GM12878 (cell line): Measurements from ENCODE around the gene POU6F2. TPM values are rescaled to one million over a fixed set of nuclear protein-coding genes. Genes with fewer than 3 reads are reported as not detected.

ENCODE experiments used
- ATAC-seq: fragments of 200-7000 bp; cut with Tn5 transposase; 3 replicates; pipeline ENCODE4 v1.9.1; 2020; ENCODE audit warnings: mild to moderate bottlenecking, moderate library complexity
- BruUV-seq: library from RNA; stranded (reverse); fragments of 400-500 nt; replicated peaks from 2 replicates; lab custom pipeline; 2021; lab: Mats Ljungman, UMichigan
- CTCF ChIA-PET: fragments of 300-600 bp; sonication (Branson Sonifier 250); formaldehyde crosslinking; extraction: SDS; loops from one replicate; lab custom pipeline; 2021; ENCODE audit warnings: inconsistent platforms; lab: Yijun Ruan, JAX
- POLR2A ChIA-PET: fragments of 350-600 bp; formaldehyde crosslinking; extraction: SDS; loops from one replicate; lab custom pipeline; 2021; ENCODE audit warnings: inconsistent platforms; lab: Charles Lee
- RAD21 ChIA-PET: fragments of 300-600 bp; sonication (Branson Sonifier 250); formaldehyde crosslinking; loops from one replicate; lab custom pipeline; 2023; ENCODE audit warnings: antibody characterized with exemption; ENCODE audit not compliant: unreplicated experiment; lab: Charles Lee
- SMC1A ChIA-PET: fragments of 300-600 bp; sonication (Branson Sonifier 250); formaldehyde crosslinking; loops from one replicate; lab custom pipeline; 2023; ENCODE audit not compliant: unreplicated experiment, uncharacterized antibody; lab: Charles Lee
- DNase-seq: peaks from one replicate; pipeline ENCODE4 v3.0.0-alpha.2; 2011; ENCODE audit warnings: low read depth, low spot score
- FAIRE-seq: peaks from 3 replicates; lab custom pipeline; 2011; peaks lifted over from hg19 to GRCh38; lab: Jason Lieb, UNC
- H2AFZ ChIP-seq: 2 replicates; pipeline ENCODE4 v1.6.0; 2011; ENCODE audit warnings: low read depth, low read length, control low read depth; ENCODE audit not compliant: control insufficient read depth
- H3K27ac ChIP-seq: 2 replicates; pipeline ENCODE4 v1.5.1; 2011; ENCODE audit warnings: control low read depth; ENCODE audit not compliant: control insufficient read depth, insufficient read depth
- H3K27me3 ChIP-seq, 2 experiments: replicated peaks in 1 of 2; 2 replicates each; pipeline versions ENCODE4 v1.6.0 to v1.6.1; 2011; ENCODE audit warnings: low read length in 1 of 2; ENCODE audit not compliant: control insufficient read depth in 2 of 2, insufficient read depth in 2 of 2
- H3K36me3 ChIP-seq, 2 experiments: 2 replicates each; pipeline ENCODE4 v1.5.1; 2011; ENCODE audit warnings: low read length in 1 of 2; ENCODE audit not compliant: control insufficient read depth in 2 of 2, insufficient read depth in 2 of 2
- H3K4me1 ChIP-seq: 2 replicates; pipeline ENCODE4 v1.6.1; 2011; ENCODE audit warnings: mild to moderate bottlenecking, low read length, moderate library complexity, mixed read lengths; ENCODE audit not compliant: control insufficient read depth, insufficient read depth
- H3K4me2 ChIP-seq: 2 replicates; pipeline ENCODE4 v1.6.0; 2011; ENCODE audit warnings: control low read depth; ENCODE audit not compliant: control insufficient read depth, insufficient read depth
- H3K4me3 ChIP-seq: fragments of 200-600 bp; sonication (generic); 2 replicates; pipeline ENCODE4 v1.5.1; 2016
- H3K79me2 ChIP-seq: 2 replicates; pipeline ENCODE4 v1.6.0; 2011; ENCODE audit warnings: low read length; ENCODE audit not compliant: control insufficient read depth, insufficient read depth
- H3K9ac ChIP-seq: 2 replicates; pipeline ENCODE4 v1.8.0; 2011; ENCODE audit warnings: low read length, control low read depth, mixed read lengths; ENCODE audit not compliant: control insufficient read depth, insufficient read depth
- H3K9me3 ChIP-seq: replicated peaks from 3 replicates; pipeline ENCODE4 v1.5.1; 2011; ENCODE audit warnings: mild to moderate bottlenecking, low read length; ENCODE audit not compliant: control insufficient read depth, insufficient read depth
- H4K20me1 ChIP-seq: 2 replicates; pipeline ENCODE4 v1.6.0; 2011; ENCODE audit not compliant: control insufficient read depth, insufficient read depth
- CBFB ChIP-seq: IDR thresholded peaks from 2 replicates; pipeline ENCODE4 v1.6.1; 2016; ENCODE audit warnings: antibody characterized with exemption, low read depth
- ETV6 ChIP-seq, 2 experiments: fragments of 450-650 bp in 1 of 2; IDR thresholded peaks in 1 of 2; conservative IDR thresholded peaks in 1 of 2; 2 replicates each; pipeline ENCODE4 v1.6.1; 2014; ENCODE audit warnings: antibody characterized with exemption in 1 of 2, borderline replicate concordance in 1 of 2, low read depth in 1 of 2, mild to moderate bottlenecking in 1 of 2, moderate library complexity in 1 of 2
- IKZF1 ChIP-seq: fragments of 450-650 bp; conservative IDR thresholded peaks from 2 replicates; pipeline ENCODE4 v1.6.1; 2017; ENCODE audit warnings: antibody characterized with exemption, mild to moderate bottlenecking
- RBBP5 ChIP-seq: fragments of 200-600 bp; sonication (generic); conservative IDR thresholded peaks from 2 replicates; pipeline ENCODE4 v1.6.1; 2016
- RUNX3 ChIP-seq: IDR thresholded peaks from 2 replicates; pipeline ENCODE4 v1.6.1; 2012; ENCODE audit warnings: low read length, inconsistent platforms
- ZNF217 ChIP-seq: fragments of 450-650 bp; IDR thresholded peaks from 2 replicates; pipeline ENCODE4 v1.6.1; 2017; ENCODE audit warnings: antibody characterized with exemption, mild to moderate bottlenecking
- WGBS: methylation state at CpG from one replicate; pipeline ENCODE4 v1.1.6; 2016; ENCODE audit warnings: low lambda C conversion rate; ENCODE audit not compliant: insufficient replicate concordance, insufficient coverage; ENCODE audit errors: missing lambda C conversion rate; 5-methylcytosine and 5-hydroxymethylcytosine counted together
- in situ Hi-C: fragments of 300-500 bp; cut with MboI; formaldehyde crosslinking; loops from 9 replicates; pipeline ENCODE4 v1.14.3; 2018; ENCODE audit warnings: mixed read lengths
- intact Hi-C: fragments of 100-400 bp; cut with micrococcal nuclease; formaldehyde crosslinking; loops from one replicate; pipeline ENCODE4 v1.14.2; 2022; ENCODE audit not compliant: unreplicated experiment
- polyA plus RNA-seq, 11 experiments: library from polyadenylated mRNA; depleted of rRNA in 4 of 11; unstranded in 6 of 11; stranded (reverse) in 5 of 11; fragments of >200 nt; fragmentation: Nextera tagmentation in 4 of 11; fragmentation: Illumina TruSeq in 1 of 11; extraction: Ambion mirVana in 4 of 11; extraction: Trizol in 1 of 11; gene quantifications; 1 replicate in 1 of 11; 2 replicates in 10 of 11; pipeline versions ENCODE4 v1.2.1 to v1.2.3, GENCODE V29; 2011 to 2016; ENCODE audit warnings: inconsistent platforms in 2 of 11, missing spikeins in 2 of 11, low read depth in 1 of 11
- total RNA-seq, 4 experiments: library from RNA; depleted of rRNA in 3 of 4; stranded (reverse); fragments of >200 nt in 3 of 4; fragmentation: Illumina TruSeq in 1 of 4; extraction: Trizol in 1 of 4; gene quantifications; 2 replicates each; pipeline versions ENCODE4 v1.2.1 to v1.2.3, GENCODE V29; 2013 to 2021

The POU6F2 gene
- total and polyA plus RNA-seq, 10 of the 15 experiments (the other 5 are each of a cell fraction or from before 2014, with no cell fraction given), result 0.10 TPM; not detected in 9

- Histone ChIP-seq H3K9ac (no peak overlapping the region), H2AFZ (no peak overlapping the region), H3K4me1 (no peaks in the 10 kb centered on the region), H3K79me2 (no peaks in the 10 kb centered on the region), H3K9me3 (no peaks in the 10 kb centered on the region), H3K27ac (no peak overlapping the region), H3K36me3 (no peaks in the 10 kb centered on the region), H4K20me1 (no peaks in the 10 kb centered on the region; the same call in 1 of the 2 replicates), H3K4me2 (no peak overlapping the region), H3K27me3 (no peaks in the 10 kb centered on the region), H3K4me3 (no peak overlapping the region)
- BruUV-seq, result no TSS peak
- ChIA-PET RAD21 (interaction anchor here (1.0 to 1.4 kb wide), 3 partner anchors 529 to 535 kb away, joined by 3 to 9 read pairs (median 6); no protein-coding TSS in a partner anchor), POLR2A (no interaction called here), CTCF (interaction anchor here (0.5 to 2.4 kb wide), 15 partner anchors 11 to 1724 kb away, joined by 3 to 43 read pairs (median 5); no protein-coding TSS in a partner anchor), SMC1A (interaction anchor here (1.1 to 2.2 kb wide), 4 partner anchors 523 to 595 kb away, joined by 3 to 11 read pairs (median 3); no protein-coding TSS in a partner anchor)
- WGBS, result 33% methylated on average over 3 of the region's 3 CpGs
- FAIRE-seq (no peak), ATAC-seq (peak; percentile 27; the same call in 2 of the 3 replicates), DNase-seq (no peak)
- intact Hi-C loops (no loop called here), in situ Hi-C loops (loop anchor here (5.0 kb wide), 2 partner anchors 528 to 583 kb away; no protein-coding TSS in a partner anchor)
- TF ChIP-seq RBBP5 (no peak), RUNX3 (no peak), IKZF1 (no peak)
Observed at GRCh38 chr7:38934051-38934450, 43.7 kb upstream of the POU6F2 start.

DNA sequence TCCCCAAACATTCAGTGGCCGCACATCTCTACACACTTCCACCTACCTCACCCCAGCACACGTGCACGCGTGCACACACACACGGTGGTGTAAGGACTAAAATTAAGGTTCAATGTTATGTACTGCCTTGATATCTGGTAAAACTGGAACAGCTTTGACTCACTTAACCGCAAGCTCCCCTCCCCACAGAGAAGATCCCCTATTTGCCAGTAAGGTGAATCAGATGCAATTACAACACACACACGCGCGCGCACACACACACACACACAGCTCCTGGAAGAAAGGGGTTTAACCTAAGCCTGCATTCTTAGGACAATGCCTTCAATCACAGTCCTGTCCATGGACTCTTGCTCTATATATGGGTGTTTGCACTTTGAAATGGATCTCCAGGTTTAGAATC lies 43.2 kb upstream of the POU6F2 start:
- TF ChIP-seq ZNF217, result no peak
- TF ChIP-seq ETV6 (conservative IDR thresholded peaks at IDR 0.05 in 1 of 2, IDR thresholded peaks at IDR 0.05 in 1 of 2; ENCODE audit: borderline replicate concordance in 1 of 2, low read depth in 1 of 2), result no peak
- no peak for TF ChIP-seq CBFB

More for the DNA sequence above, 43.2 kb upstream of the POU6F2 start:
- Histone ChIP-seq H3K9me3 (no peaks in the 10 kb centered on the region), H3K27me3 (no peaks in the 10 kb centered on the region; a peak in 1 of 4 replicates), H3K79me2 (no peaks in the 10 kb centered on the region), H3K4me1 (no peaks in the 10 kb centered on the region), H3K4me3 (no peak overlapping the region), H3K9ac (no peak overlapping the region), H3K27ac (no peak overlapping the region), H3K36me3 (no peaks in the 10 kb centered on the region), H3K4me2 (no peak overlapping the region), H2AFZ (no peak overlapping the region), H4K20me1 (no peaks in the 10 kb centered on the region; the same call in 1 of the 2 replicates)
- intact Hi-C loops, result no loop called here
- POLR2A ChIA-PET, result no interaction called here
- BruUV-seq, result no TSS peak
- SMC1A ChIA-PET, result interaction anchor here (2.2 kb wide), 1 partner anchor 529 kb away, joined by 11 read pairs; no protein-coding TSS in a partner anchor
- no peak; the same call in 2 of the 3 replicates for ATAC-seq
- in situ Hi-C loops, result loop anchor here (5.0 kb wide), 2 partner anchors 528 to 583 kb away; no protein-coding TSS in a partner anchor
- 88% methylated on average over 10 of the region's 10 CpGs for WGBS
- DNase-seq, result no peak
- RAD21 ChIA-PET, result interaction anchor here (0.7 to 1.3 kb wide), 2 partner anchors 528 to 530 kb away, joined by 3 to 4 read pairs; no protein-coding TSS in a partner anchor
- FAIRE-seq, result no peak
- CTCF ChIA-PET, result interaction anchor here (0.5 to 1.9 kb wide), 5 partner anchors 481 to 1723 kb away, joined by 3 to 7 read pairs (median 4); no protein-coding TSS in a partner anchor
